ENCODE data around the gene PACRG. TPM values are rescaled to one million over a fixed set of nuclear protein-coding genes. Genes with fewer than 3 reads are reported as not detected.
A peak's percentile ranks its signal among the peaks of the same experiment; 100 is the strongest.

The PACRG gene
- polyA plus RNA-seq, 1 of the 3 experiments (the other 2 are of a cell fraction) = 0.56 TPM

- no peak for TF ChIP-seq RXRA (IDR thresholded peaks at IDR 0.05; ENCODE audit: borderline replicate concordance, low read depth)
- no peak for TF ChIP-seq ELF1 (IDR thresholded peaks at IDR 0.05)
- no peak for TF ChIP-seq GATA2 (CRISPR knock-in tag; IDR thresholded peaks at IDR 0.05)
- no peak for TF ChIP-seq JUND (IDR thresholded peaks at IDR 0.05)
- TF ChIP-seq TEAD4 (IDR thresholded peaks at IDR 0.05; ENCODE audit: borderline replicate concordance, insufficient read depth) = no peak
These were observed 618.2 kb downstream of the PACRG start (continued) for GRCh38 chr6:163345931-163346330.

- Histone ChIP-seq H3K4me1 (ENCODE audit: control insufficient read depth in 1 of 2, insufficient read depth in 2 of 2, low read depth in 1 of 2, low read length in 1 of 2) (peaks cover 0 to 4% of the 10 kb centered on the region in 2 experiments; a peak in 1 of 4 replicates), H3F3A (replicated peaks; ENCODE audit: insufficient read depth) (no peaks in the 10 kb centered on the region), H3K9me3 (no peaks in the 10 kb centered on the region), H3K27me3 (ENCODE audit: insufficient read depth) (no peaks in the 10 kb centered on the region), H3K27ac (ENCODE audit: low read depth in 2 of 2, low read length in 1 of 2) (no peak overlapping the region), H3K4me2 (no peak overlapping the region), H4K20me1 (ENCODE audit: insufficient read depth) (no peaks in the 10 kb centered on the region), H3K4me3 (ENCODE audit: low read depth in 2 of 2, low read length in 1 of 2) (no peak overlapping the region), H3K9me2 (no peaks in the 10 kb centered on the region), H3K79me2 (ENCODE audit: insufficient read depth) (no peaks in the 10 kb centered on the region), H3K9ac (no peak overlapping the region), H2AFZ (ENCODE audit: low read depth) (no peak overlapping the region), H3K36me3 (replicated peaks in 1 of 2; ENCODE audit: control insufficient read depth in 1 of 2, insufficient read depth in 2 of 2, low read length in 1 of 2) (no peaks in the 10 kb centered on the region)
- 82% methylated on average over 11 of the region's 16 CpGs for WGBS (ENCODE audit: low lambda C conversion rate)
- POLR2A ChIA-PET = no interaction called here
- TF ChIP-seq FOXJ3 (CRISPR knock-in tag; IDR thresholded peaks at IDR 0.05) = no peak
- no peak for TF ChIP-seq MXI1 (IDR thresholded peaks at IDR 0.05; ENCODE audit: low read depth, low read length)
- no peak for TF ChIP-seq REST (IDR thresholded peaks at IDR 0.05; ENCODE audit: low read depth, low read length)
- TF ChIP-seq FOXM1 (IDR thresholded peaks at IDR 0.05; ENCODE audit: low read depth) = no peak
- no peak for TF ChIP-seq GABPA (IDR thresholded peaks at IDR 0.05; ENCODE audit: low read depth)
- no peak for TF ChIP-seq MEF2A (IDR thresholded peaks at IDR 0.05; ENCODE audit: borderline replicate concordance, low read depth)
- no peak for TF ChIP-seq USF2 (IDR thresholded peaks at IDR 0.05; ENCODE audit: borderline replicate concordance, low read depth, low read length)
- no peak for TF ChIP-seq RXRA (IDR thresholded peaks at IDR 0.05; ENCODE audit: borderline replicate concordance, low read depth)
- TF ChIP-seq USF1 (IDR thresholded peaks at IDR 0.05; ENCODE audit: borderline replicate concordance, low read depth) = no peak
- TF ChIP-seq TCF12 (IDR thresholded peaks at IDR 0.05) = no peak
- no peak for TF ChIP-seq TEAD4 (IDR thresholded peaks at IDR 0.05; ENCODE audit: borderline replicate concordance, insufficient read depth)
- CTCF ChIA-PET = interaction anchor here (1.0 kb wide), 1 partner anchor 12 kb away, joined by 3 read pairs; no protein-coding TSS in a partner anchor
- DNase-seq = peak; percentile 52
These were observed 618.8 kb downstream of the PACRG start for GRCh38 chr6:163346497-163346961.
